Mucosa of gallbladder (tissue), 1 donor: ENCODE results near the gene POTEB2. TPM values are rescaled to one million over a fixed set of nuclear protein-coding genes. Genes with fewer than 3 reads are reported as not detected.
"Not testable (repeated sequence)": the region's sequence is repeated elsewhere in the genome, so short reads cannot be mapped to it uniquely, and the experiment has no call there.

ENCODE experiments used
- DNase-seq: peaks from one replicate; pipeline ENCODE4 v3.0.0-alpha.2; 2020; ENCODE audit warnings: low spot score
- total RNA-seq: library from RNA; stranded (reverse); gene quantifications from one replicate; pipeline ENCODE4 v1.2.1, GENCODE V29; 2021
- donor health status: DM: no; HTN: no; CAD: no.

Gene POTEB2
- total RNA-seq = not detected

DNA sequence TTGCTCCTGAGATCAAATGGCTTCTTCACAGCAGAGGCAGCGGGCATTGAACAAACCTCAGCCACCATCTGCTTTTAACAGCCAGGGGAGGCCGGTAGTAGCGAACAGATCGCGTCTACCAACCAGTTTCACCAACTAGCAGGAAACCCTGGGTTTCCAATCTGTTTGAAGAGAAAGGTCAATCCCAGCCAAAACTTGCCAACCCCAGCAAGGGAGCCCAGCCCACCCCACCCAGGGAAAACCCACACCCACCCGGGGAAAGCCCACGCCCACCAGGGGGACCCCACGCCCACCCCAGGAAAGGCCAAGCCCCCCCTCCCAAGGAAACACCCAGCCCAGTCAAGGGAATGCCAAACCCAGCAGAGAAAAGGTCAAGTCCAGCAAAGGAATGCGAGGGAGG lies at the start of gene POTEB2:
TSS of gene POTEB2 (minus strand) at position 101 of the 400 bp plus-strand sequence. CDS start at position 68, 33 bp downstream.
- DNase-seq = not testable (repeated sequence)

DNA sequence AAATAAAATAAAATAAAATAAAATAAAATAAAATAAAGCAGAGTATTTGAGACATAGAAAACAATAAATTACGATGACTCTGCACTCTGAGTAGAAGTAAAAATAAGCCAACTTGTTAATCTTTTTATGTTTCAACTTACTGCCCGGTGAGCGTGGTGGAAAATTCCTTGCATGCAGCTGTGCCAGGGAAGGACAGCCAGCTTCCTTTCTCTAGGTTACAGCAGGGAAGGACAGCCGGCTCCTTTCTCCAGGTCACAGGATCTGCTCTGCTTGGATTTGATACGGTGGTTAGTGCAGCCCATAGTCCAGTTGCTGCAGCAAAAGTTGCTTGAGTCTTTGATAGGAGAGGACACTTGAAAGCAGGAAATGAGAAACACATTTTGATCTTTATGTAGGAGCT lies 13.8 kb upstream of the POTEB2 start:
- DNase-seq = not testable (repeated sequence)

DNA sequence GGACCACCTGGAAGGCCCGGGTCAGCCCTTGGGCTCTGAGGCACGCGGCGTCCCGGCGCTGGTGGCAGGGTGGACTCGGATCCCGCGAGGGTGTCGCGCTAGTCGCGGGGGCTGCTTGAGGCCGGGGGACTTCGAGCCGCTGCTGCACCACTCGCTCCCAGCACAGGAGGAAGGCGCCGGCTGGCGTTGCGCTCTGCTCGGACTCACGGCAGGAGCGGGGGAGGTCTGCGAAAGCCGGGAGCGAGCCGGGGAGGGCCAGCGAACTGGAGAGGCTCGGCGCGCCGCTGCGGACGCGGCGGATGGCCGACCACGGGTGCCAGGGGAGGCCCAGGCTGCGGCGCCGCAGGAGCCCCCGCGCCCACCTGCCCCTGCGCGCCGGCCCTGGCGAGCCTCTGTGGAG lies 12.3 kb upstream of the POTEB2 start:
- DNase-seq = not testable (repeated sequence)

DNA sequence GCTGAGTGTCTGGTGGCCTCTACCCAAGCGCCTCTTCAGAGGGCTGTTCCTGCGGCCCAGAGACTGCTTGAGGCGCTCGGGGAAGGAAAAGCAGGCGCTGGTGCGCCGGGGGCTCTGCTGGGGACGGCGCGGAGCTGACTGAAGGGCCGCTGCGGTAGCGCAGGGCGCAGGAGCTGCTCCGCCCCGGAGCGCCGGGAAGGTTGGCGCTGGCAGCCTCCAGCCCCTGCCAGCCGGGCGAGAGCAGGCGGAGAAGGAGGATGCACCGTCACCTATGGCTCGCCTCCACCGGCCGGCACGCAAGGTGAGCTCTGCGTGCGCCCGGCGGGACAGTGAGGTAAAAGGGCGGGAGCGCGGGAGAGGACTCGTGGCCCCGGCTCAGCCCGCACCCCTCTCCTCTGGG lies 11.7 kb upstream of the POTEB2 start:
- DNase-seq = not testable (repeated sequence)
